Stimulated activated CD8-positive, alpha-beta memory T cell treated with anti-CD3 and anti-CD28 coated beads, Interleukin-12 subunit alpha, Interleukin-12 subunit beta, amount 100 ng/mL, for 4 hours (primary cell): ENCODE measurements around the gene KDM4C.

Source experiments
- DNase-seq: peaks from one replicate; pipeline ENCODE4 v3.0.0-alpha.2; 2020; ENCODE audit warnings: low read depth

Gene KDM4C

DNA sequence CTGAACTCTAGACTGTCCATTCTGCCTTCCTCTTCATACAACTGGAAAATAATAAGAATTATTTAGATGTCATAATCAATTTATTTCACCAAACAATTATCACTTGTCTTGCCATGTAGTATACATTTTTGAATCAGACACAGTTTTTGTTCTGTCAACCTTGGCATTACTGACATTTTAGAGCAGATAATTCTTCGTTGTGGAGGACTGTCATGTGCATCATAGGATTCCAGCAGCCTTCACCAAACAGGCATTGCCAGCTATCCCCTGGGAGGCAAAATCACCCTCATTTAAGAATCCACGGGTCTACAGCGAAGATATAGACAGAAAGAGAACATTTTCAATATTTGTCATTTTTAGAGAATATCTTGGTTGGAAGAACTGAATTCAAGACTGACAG, 293.9 kb downstream of the KDM4C start:
- DNase-seq = no peak

DNA sequence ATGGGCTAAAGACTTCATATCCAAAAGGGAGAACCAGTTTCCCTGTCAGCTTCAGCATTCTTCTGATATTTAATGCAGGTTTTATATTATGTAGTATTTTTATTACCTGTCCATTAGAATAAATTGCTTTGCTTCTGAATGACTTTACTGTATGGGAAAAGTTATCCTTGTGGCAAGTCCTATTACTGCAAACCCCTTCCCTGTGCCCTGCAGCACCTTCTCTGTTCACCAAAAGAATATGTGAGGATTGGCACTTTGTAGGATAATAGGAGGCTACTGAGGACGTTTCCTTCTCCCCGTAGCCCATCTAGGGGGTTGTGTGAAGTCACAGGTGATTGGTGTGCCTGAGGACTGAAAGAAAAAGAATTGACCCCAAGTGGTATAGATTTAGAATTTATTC, 296.1 kb downstream of the KDM4C start:
- DNase-seq = no peak

GRCh38 chr9:7055171-7055903, 297.6 kb downstream of the KDM4C start:
- DNase-seq = no peak

GRCh38 chr9:7056254-7056653, 298.5 kb downstream of the KDM4C start:
- DNase-seq = no peak

GRCh38 chr9:7058473-7058872, 300.7 kb downstream of the KDM4C start:
- DNase-seq = no peak

- DNase-seq = no peak
Observed at GRCh38 chr9:7067169-7067568, 309.4 kb downstream of the KDM4C start.

DNA sequence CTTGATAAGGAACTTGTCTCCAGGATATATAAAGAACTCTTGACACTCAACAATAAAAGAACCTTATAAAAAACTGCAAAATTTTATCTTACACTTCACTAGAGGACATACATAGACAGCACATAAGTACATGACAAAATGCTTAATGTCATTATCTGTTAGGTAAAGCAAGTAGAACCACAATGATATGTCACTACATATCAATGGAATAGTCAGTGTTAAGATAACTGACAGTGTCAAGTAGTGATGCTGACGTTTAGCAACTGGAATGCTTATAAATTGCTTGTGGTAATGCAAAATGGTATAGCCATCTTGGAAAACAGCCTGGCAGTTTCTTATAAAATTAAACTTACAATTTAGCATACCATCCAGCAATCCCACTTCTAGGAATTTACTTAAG, 314.1 kb downstream of the KDM4C start:
- no peak for DNase-seq

DNA sequence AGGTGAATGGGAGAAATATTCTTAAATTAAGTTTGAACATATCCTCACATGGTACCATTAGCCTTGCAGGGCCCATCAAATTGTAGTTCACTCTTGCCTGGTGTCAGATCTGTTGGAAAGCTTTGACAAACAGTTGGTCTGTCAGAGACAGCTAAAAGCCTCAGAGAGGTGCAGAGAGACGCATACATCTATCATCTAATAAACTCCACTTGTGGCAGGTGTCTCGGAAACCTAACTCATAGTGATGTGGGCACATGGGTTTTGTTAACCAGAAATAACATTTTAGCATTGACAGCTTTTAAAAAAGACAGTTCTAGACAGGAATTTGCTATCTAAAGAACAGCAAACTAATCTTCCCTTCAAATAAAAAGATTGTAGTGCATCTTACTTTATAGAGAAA, 315.9 kb downstream of the KDM4C start:
- DNase-seq = no peak

GRCh38 chr9:7075154-7075553, 317.4 kb downstream of the KDM4C start:
- DNase-seq = no peak

DNA sequence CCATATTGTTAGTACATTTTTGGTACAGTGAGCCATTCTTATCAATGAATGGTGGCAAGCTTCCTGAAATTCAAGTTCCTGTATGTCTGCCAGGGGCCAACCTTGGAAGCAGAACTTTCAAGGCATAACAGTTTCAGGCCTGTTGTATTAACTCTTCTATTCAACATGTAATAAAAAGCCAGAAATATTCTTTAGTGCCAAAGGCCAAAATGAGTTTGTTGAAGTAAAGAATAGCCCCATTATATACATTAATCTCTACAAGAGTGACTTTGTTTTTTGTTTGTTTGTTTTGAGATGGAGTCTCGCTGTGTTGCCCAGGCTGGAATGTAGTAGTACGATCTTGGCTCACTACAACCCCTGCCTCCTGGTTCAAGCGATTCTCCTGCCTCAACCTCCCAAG, 321.3 kb downstream of the KDM4C start:
- DNase-seq = no peak

DNA sequence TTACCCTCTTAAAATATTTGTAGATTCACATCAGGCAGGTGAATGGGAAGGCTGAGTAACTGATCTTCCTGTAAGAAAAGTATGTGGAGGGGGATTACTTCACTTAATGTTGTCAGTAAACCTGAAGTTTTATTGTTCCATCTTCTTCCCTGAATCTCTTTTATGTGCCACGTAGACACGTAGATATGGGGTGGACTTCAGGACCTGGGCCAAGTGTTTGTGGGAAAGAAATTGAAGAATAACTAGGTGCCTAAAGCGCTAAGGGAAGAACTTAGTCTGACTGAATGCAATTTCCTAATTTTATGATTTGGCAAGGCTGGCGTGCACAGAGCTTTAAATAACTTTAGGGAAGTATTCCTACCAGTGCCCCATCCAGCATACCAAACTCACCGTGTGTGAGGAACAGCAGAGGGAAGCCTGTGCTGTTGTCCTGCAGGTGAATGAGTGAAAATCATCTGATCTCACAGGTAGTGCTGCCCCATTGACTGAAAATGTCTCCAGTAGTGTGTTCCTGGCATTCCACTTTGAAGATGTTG, 323.4 kb downstream of the KDM4C start:
- no peak for DNase-seq

- DNase-seq = no peak
Observed at GRCh38 chr9:7083192-7083591, 325.4 kb downstream of the KDM4C start.

DNA sequence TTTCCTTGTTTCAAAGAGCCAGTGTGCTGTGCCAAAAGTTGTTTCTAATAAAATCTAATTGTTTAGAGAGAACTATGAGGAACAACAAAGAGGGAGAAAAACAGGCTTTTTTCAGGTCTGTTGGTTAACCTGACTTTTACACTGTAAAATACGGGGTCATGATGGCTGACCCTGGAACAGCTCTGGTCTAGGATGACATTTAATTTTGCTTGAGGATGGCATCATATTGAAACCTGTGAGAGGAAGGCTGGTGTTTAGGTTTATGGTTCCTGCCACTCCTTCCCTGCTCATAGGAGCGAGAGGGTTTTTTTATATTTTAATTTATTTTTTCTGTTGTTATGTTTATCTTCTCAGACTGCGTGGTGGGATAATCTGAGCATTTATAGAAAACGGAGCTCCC, 327.6 kb downstream of the KDM4C start:
- no peak for DNase-seq

- no peak for DNase-seq
Observed at GRCh38 chr9:7086389-7086788, 328.6 kb downstream of the KDM4C start.

GRCh38 chr9:7088611-7089010, 330.8 kb downstream of the KDM4C start:
- DNase-seq = no peak

- no peak for DNase-seq
Observed at GRCh38 chr9:7089406-7090193, 331.8 kb downstream of the KDM4C start.

DNA sequence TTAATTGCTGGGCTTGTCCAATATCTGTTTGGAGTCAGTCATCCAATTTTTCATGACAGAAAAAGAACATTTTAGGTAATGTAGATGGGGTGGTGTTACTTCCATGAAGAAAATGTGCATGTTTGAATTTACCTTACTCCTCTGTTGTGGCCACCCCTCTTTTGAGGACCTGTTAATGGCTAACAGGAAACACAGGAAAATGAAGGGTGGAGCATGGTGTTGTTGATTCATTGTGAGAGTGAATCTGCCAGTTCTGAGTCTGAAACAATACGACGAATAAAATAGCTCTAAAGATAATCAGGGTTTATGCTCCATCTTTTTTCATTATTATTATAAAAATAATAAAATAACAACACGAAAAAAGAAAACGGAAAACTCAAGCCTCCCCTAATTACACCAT, 335.3 kb downstream of the KDM4C start:
- no peak for DNase-seq

GRCh38 chr9:7094052-7094451, 336.3 kb downstream of the KDM4C start:
- DNase-seq = no peak

- no peak for DNase-seq
Observed at GRCh38 chr9:7094576-7094975, 336.8 kb downstream of the KDM4C start.

DNA sequence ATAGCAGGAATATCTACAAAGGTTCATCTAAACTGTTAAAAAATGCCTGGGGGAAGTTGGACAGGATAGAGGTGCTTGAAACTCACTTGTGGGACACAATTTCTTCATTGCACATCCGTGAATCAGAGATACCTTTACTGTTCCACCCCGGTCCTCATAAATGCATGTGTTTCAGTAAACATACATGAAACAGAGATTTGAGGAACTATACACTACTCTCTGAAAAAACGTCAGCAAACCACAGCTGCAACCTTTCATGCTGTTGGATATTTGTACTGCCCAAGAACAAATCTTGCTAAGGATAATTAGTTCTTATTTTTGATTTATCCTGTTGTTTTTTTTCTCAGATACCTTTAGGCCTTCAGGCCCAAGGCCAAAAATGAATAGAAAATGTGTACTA, 337.3 kb downstream of the KDM4C start:
- no peak for DNase-seq

DNA sequence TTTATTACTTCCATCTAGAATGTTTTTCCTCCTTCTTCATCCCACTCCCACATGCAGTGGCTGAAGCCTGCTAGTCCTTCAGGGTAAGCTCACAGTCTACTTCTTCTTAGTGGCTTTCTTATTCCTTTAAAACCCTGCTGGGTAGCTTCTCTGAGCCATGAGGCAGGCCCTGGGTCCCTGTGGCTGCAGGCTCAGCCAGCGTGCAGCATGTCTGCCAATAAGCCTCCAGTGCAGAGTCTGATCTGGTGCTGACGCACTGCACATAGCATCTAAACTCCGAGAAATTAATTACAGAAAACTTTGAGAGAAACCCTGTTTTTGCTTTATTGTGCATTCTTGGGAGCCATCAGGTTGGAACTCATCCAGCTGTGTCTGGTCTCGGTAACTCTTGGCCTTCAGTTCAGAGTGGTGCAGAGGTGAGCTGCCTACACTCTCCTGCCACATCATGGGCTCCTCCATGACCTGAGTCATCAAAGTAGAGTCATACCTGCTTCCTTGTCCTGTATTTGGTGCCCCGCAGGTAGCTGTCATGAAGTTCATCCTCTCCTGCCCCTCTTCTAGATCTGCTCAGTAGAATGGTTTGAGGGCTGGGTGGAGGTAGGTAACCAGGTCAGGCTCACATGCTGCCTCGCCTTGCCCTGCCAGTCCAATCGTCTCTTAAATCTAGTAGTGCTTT, 339.4 kb downstream of the KDM4C start:
- DNase-seq = no peak

DNA sequence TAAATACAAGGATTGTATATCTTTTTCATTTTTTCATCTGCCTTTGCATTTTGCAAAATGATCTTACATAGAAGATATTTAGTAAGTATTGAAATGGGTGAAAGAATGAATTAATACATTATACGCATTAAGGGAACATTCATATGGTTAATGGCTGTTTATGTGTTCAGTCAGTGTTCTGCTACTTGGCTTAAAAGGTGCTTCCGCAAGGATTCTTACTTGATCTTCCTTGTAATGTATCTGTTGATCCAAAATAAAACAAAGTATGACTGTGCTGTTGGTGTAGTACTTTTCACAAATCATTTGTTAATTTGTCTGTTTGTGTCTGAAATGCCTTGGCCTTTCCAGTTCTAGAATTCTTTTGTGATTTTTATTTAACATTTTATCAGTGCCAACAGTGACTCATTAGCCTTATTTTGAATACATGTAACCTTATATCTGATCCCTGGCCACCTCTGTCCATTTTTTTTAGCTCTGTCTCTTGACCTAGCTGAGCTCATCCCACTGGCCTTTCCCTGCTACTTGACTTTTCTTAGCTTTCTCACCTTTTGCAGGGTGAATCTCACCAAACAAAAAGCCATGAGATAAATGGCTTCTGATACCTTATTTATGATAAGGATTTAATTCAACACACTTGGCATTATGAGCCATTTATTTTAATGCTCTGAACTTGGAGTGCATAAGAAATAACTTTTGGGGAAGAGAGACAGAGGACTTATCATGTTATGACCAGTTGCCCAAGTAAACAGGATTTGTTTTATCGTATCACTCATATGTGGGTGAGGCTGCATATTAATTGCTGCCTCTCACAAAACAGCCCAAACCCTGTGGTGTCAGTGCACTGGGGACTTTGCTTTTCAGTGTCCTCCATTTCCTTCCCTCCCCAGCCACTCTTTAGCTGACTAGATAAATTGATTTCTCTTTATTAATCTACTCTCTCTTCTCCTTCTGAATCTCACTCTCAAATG, 340.3 kb downstream of the KDM4C start:
- DNase-seq = no peak
